Natural killer cell treated with Interleukin-12 subunit alpha and Interleukin-12 subunit beta and Interleukin-15 and Interleukin-18, amount 100 ng/mL, for 72 hours (primary cell): ENCODE results near the gene FAM204A. TPM values are rescaled to one million over a fixed set of nuclear protein-coding genes. Genes with fewer than 3 reads are reported as not detected.

ENCODE experiments used
- ATAC-seq, 2 donors: fragments of 150-1000 bp; cut with Tn5 transposase in 1 of 2; sonication (Bioruptor Pico), chemical (Tn5 transposase) in 1 of 2; 2 replicates each; pipeline ENCODE4 v1.10.0; 2021
- DNase-seq: peaks from one replicate; pipeline ENCODE4 v3.0.0; 2022; ENCODE audit warnings: low spot score
- H3K27ac Mint-ChIP-seq, 2 donors: 1 replicate in 1 of 2; 2 replicates in 1 of 2; pipeline ENCODE4 v1.8.0; 2022; ENCODE audit warnings: mixed read lengths in 2 of 2, mild to moderate bottlenecking in 1 of 2, moderate library complexity in 1 of 2
- H3K27me3 Mint-ChIP-seq, 2 donors: 1 replicate in 1 of 2; 2 replicates in 1 of 2; pipeline ENCODE4 v1.8.0; 2022; ENCODE audit warnings: mixed read lengths in 2 of 2
- H3K36me3 Mint-ChIP-seq: one replicate; pipeline ENCODE4 v1.8.0; 2022; ENCODE audit warnings: mixed read lengths
- H3K4me1 Mint-ChIP-seq, 2 donors: 1 replicate in 1 of 2; 2 replicates in 1 of 2; pipeline ENCODE4 v1.8.0; 2022; ENCODE audit warnings: low read depth in 2 of 2, mixed read lengths in 2 of 2, mild to moderate bottlenecking in 1 of 2
- H3K4me3 Mint-ChIP-seq: one replicate; pipeline ENCODE4 v1.8.0; 2022; ENCODE audit warnings: mixed read lengths
- H3K9me3 Mint-ChIP-seq: 2 replicates; pipeline ENCODE4 v1.8.0; 2022; ENCODE audit warnings: mixed read lengths
- total RNA-seq, 2 donors: library from RNA; stranded (reverse); gene quantifications; one replicate each; pipeline ENCODE4 v1.2.3, GENCODE V29; 2022

FAM204A gene
- total RNA-seq, 2 donors from 2014 or later = 63.3 to 64.5 TPM

- Mint-ChIP-seq H3K27ac (no peak overlapping the region), H3K9me3 (no peaks in the 10 kb centered on the region), H3K4me1 (no peaks in the 10 kb centered on the region), H3K4me3 (no peak overlapping the region), H3K36me3 (peaks cover 6% of the 10 kb centered on the region), H3K27me3 (no peaks in the 10 kb centered on the region)
- ATAC-seq = no peak
- DNase-seq = no peak
These were observed 27.2 kb downstream of the FAM204A start for GRCh38 chr10:118314882-118315281.

GRCh38 chr10:118311505-118311904 lies 30.6 kb downstream of the FAM204A start:
- no peak overlapping the region for H3K27ac Mint-ChIP-seq
- H3K4me1 Mint-ChIP-seq = no peaks in the 10 kb centered on the region
- H3K27me3 Mint-ChIP-seq = no peaks in the 10 kb centered on the region
- DNase-seq (no peak), ATAC-seq (no peak)
- H3K9me3 Mint-ChIP-seq = no peaks in the 10 kb centered on the region
- peaks cover 6% of the 10 kb centered on the region for H3K36me3 Mint-ChIP-seq
- no peak overlapping the region for H3K4me3 Mint-ChIP-seq

- H3K27ac Mint-ChIP-seq = no peak overlapping the region
- no peaks in the 10 kb centered on the region for H3K9me3 Mint-ChIP-seq
- no peaks in the 10 kb centered on the region for H3K27me3 Mint-ChIP-seq
- no peaks in the 10 kb centered on the region for H3K4me1 Mint-ChIP-seq
- ATAC-seq (no peak), DNase-seq (no peak)
- peaks cover 6% of the 10 kb centered on the region for H3K36me3 Mint-ChIP-seq
- no peak overlapping the region for H3K4me3 Mint-ChIP-seq
These were observed 31.3 kb downstream of the FAM204A start for GRCh38 chr10:118310822-118311221.

GRCh38 chr10:118309911-118310310 lies 32.2 kb downstream of the FAM204A start:
- Mint-ChIP-seq H3K27me3 (no peaks in the 10 kb centered on the region), H3K36me3 (peaks cover 8% of the 10 kb centered on the region), H3K9me3 (no peaks in the 10 kb centered on the region)

GRCh38 chr10:118308664-118309063 lies 33.5 kb downstream of the FAM204A start:
- H3K27ac Mint-ChIP-seq = no peak overlapping the region
- H3K36me3 Mint-ChIP-seq = peaks cover 14% of the 10 kb centered on the region
- H3K27me3 Mint-ChIP-seq = no peaks in the 10 kb centered on the region
- H3K4me1 Mint-ChIP-seq = peaks cover 0 to 4% of the 10 kb centered on the region in 2 donors
- no peaks in the 10 kb centered on the region for H3K9me3 Mint-ChIP-seq
- ATAC-seq (no peak), DNase-seq (no peak)
- H3K4me3 Mint-ChIP-seq = no peak overlapping the region

More at GRCh38 chr10:118309911-118310310, 32.2 kb downstream of the FAM204A start:
- DNase-seq (no peak), ATAC-seq (no peak)
- H3K4me3 Mint-ChIP-seq = no peak overlapping the region
- no peaks in the 10 kb centered on the region for H3K4me1 Mint-ChIP-seq
- no peak overlapping the region for H3K27ac Mint-ChIP-seq

- ATAC-seq (no peak), DNase-seq (no peak)
- Mint-ChIP-seq H3K9me3 (no peaks in the 10 kb centered on the region), H3K36me3 (peaks cover 14% of the 10 kb centered on the region), H3K4me3 (no peak overlapping the region), H3K27ac (no peak overlapping the region), H3K27me3 (no peaks in the 10 kb centered on the region), H3K4me1 (peaks cover 0 to 4% of the 10 kb centered on the region in 2 donors)
These were observed 34.3 kb downstream of the FAM204A start for GRCh38 chr10:118307859-118308258.

GRCh38 chr10:118307220-118307619 lies 34.9 kb downstream of the FAM204A start:
- ATAC-seq = no peak

GRCh38 chr10:118305730-118306129 lies 36.4 kb downstream of the FAM204A start:
- Mint-ChIP-seq H3K27ac (no peak overlapping the region), H3K9me3 (no peaks in the 10 kb centered on the region), H3K36me3 (peaks cover 8% of the 10 kb centered on the region), H3K27me3 (no peaks in the 10 kb centered on the region), H3K4me3 (no peak overlapping the region), H3K4me1 (peaks cover 0 to 4% of the 10 kb centered on the region in 2 donors)
- no peak for ATAC-seq
- DNase-seq = no peak

More at GRCh38 chr10:118307220-118307619, 34.9 kb downstream of the FAM204A start:
- no peaks in the 10 kb centered on the region for H3K9me3 Mint-ChIP-seq
- H3K36me3 Mint-ChIP-seq = peaks cover 12% of the 10 kb centered on the region
- DNase-seq = no peak
- no peak overlapping the region for H3K4me3 Mint-ChIP-seq
- peaks cover 0 to 4% of the 10 kb centered on the region in 2 donors for H3K4me1 Mint-ChIP-seq
- H3K27ac Mint-ChIP-seq = no peak overlapping the region
- no peaks in the 10 kb centered on the region for H3K27me3 Mint-ChIP-seq

GRCh38 chr10:118304521-118304920 lies 37.6 kb downstream of the FAM204A start:
- Mint-ChIP-seq H3K9me3 (no peaks in the 10 kb centered on the region), H3K27ac (no peak overlapping the region)
- no peak for ATAC-seq

GRCh38 chr10:118301211-118301610 lies 40.9 kb downstream of the FAM204A start:
- no peak for DNase-seq
- H3K27ac Mint-ChIP-seq = no peak overlapping the region
- no peak overlapping the region for H3K4me3 Mint-ChIP-seq
- H3K36me3 Mint-ChIP-seq = peaks cover 8% of the 10 kb centered on the region
- H3K9me3 Mint-ChIP-seq = no peaks in the 10 kb centered on the region
- peaks cover 0 to 4% of the 10 kb centered on the region in 2 donors for H3K4me1 Mint-ChIP-seq
- no peak for ATAC-seq
- H3K27me3 Mint-ChIP-seq = peaks cover 0 to 2% of the 10 kb centered on the region in 2 donors

More at GRCh38 chr10:118304521-118304920, 37.6 kb downstream of the FAM204A start:
- Mint-ChIP-seq H3K36me3 (peaks cover 8% of the 10 kb centered on the region), H3K4me3 (no peak overlapping the region), H3K4me1 (peaks cover 0 to 4% of the 10 kb centered on the region in 2 donors), H3K27me3 (no peaks in the 10 kb centered on the region)
- DNase-seq = no peak

GRCh38 chr10:118300320-118300719 lies 41.8 kb downstream of the FAM204A start:
- Mint-ChIP-seq H3K36me3 (peaks cover 8% of the 10 kb centered on the region), H3K27ac (no peak overlapping the region), H3K4me3 (no peak overlapping the region), H3K9me3 (no peaks in the 10 kb centered on the region), H3K4me1 (peaks cover 0 to 4% of the 10 kb centered on the region in 2 donors), H3K27me3 (peaks cover 0 to 2% of the 10 kb centered on the region in 2 donors)
- ATAC-seq (no peak), DNase-seq (no peak)

- no peak overlapping the region for H3K4me3 Mint-ChIP-seq
- no peaks in the 10 kb centered on the region for H3K9me3 Mint-ChIP-seq
- no peaks in the 10 kb centered on the region for H3K4me1 Mint-ChIP-seq
- peaks cover under 1 to 6% of the 10 kb centered on the region in 2 donors for H3K27me3 Mint-ChIP-seq
- ATAC-seq (no peak), DNase-seq (no peak)
- no peak overlapping the region for H3K27ac Mint-ChIP-seq
- no peaks in the 10 kb centered on the region for H3K36me3 Mint-ChIP-seq
These were observed 43.3 kb downstream of the FAM204A start for GRCh38 chr10:118298787-118299186.

- Mint-ChIP-seq H3K27ac (no peak overlapping the region), H3K9me3 (no peaks in the 10 kb centered on the region), H3K4me1 (no peaks in the 10 kb centered on the region), H3K4me3 (no peak overlapping the region), H3K27me3 (peaks cover 36 to 47% of the 10 kb centered on the region in 2 donors), H3K36me3 (no peaks in the 10 kb centered on the region)
- ATAC-seq (no peak), DNase-seq (no peak)
These were observed 51.0 kb downstream of the FAM204A start for GRCh38 chr10:118291122-118291521.

- Mint-ChIP-seq H3K36me3 (no peaks in the 10 kb centered on the region), H3K4me3 (no peak overlapping the region), H3K27ac (no peak overlapping the region), H3K27me3 (peaks cover 36 to 47% of the 10 kb centered on the region in 2 donors), H3K4me1 (no peaks in the 10 kb centered on the region), H3K9me3 (no peaks in the 10 kb centered on the region)
- no peak for ATAC-seq
- no peak for DNase-seq
These were observed 51.6 kb downstream of the FAM204A start for GRCh38 chr10:118290471-118290995.
